Osteoblast (primary cell): ENCODE measurements around the gene PIK3C2B. TPM values are rescaled to one million over a fixed set of nuclear protein-coding genes. Genes with fewer than 3 reads are reported as not detected.

ENCODE experiments used
- DNase-seq: peaks from one replicate; pipeline ENCODE4 v3.0.0; 2011; ENCODE audit warnings: low spot score, mixed read lengths; ENCODE audit not compliant: insufficient read length; ENCODE audit errors: missing footprints
- H2AFZ ChIP-seq: 2 replicates; pipeline ENCODE4 v1.6.0; 2011; ENCODE audit warnings: mild to moderate bottlenecking, low read length
- H3K27ac ChIP-seq: 2 replicates; pipeline ENCODE4 v1.5.1; 2011; ENCODE audit warnings: mild to moderate bottlenecking, low read depth, low read length, moderate library complexity
- H3K27me3 ChIP-seq: 2 replicates; pipeline ENCODE4 v1.6.0; 2012; ENCODE audit warnings: mild to moderate bottlenecking, control low read depth, inconsistent platforms, low read length, moderate library complexity; ENCODE audit not compliant: insufficient read depth
- H3K36me3 ChIP-seq: 2 replicates; pipeline ENCODE4 v1.5.1; 2011; ENCODE audit warnings: mild to moderate bottlenecking, low read length, control low read depth, moderate library complexity; ENCODE audit not compliant: insufficient read depth
- H3K4me1 ChIP-seq: 2 replicates; pipeline ENCODE4 v1.5.1; 2011; ENCODE audit warnings: mild to moderate bottlenecking, low read length, control low read depth, moderate library complexity; ENCODE audit not compliant: insufficient read depth
- H3K4me2 ChIP-seq: 2 replicates; pipeline ENCODE4 v1.6.0; 2011; ENCODE audit warnings: mild to moderate bottlenecking, low read length; ENCODE audit not compliant: insufficient read depth
- H3K4me3 ChIP-seq: fragments of 200-600 bp; sonication (generic); 3 replicates; pipeline ENCODE4 v1.5.1; 2012; ENCODE audit warnings: mild to moderate bottlenecking, low read length, inconsistent platforms; ENCODE audit not compliant: insufficient read depth
- H3K79me2 ChIP-seq: 2 replicates; pipeline ENCODE4 v1.6.0; 2012; ENCODE audit warnings: mild to moderate bottlenecking, low read length, control low read depth, inconsistent platforms; ENCODE audit not compliant: insufficient read depth
- H3K9me3 ChIP-seq: 2 replicates; pipeline ENCODE4 v1.5.1; 2011; ENCODE audit warnings: low read depth, low read length, control low read depth
- H4K20me1 ChIP-seq: 2 replicates; pipeline ENCODE4 v1.6.0; 2012; ENCODE audit warnings: mild to moderate bottlenecking, low read length, control low read depth; ENCODE audit not compliant: insufficient read depth
- total RNA-seq: library from RNA; depleted of rRNA; stranded (reverse); fragments of >200 nt; gene quantifications from 2 replicates; pipeline ENCODE4 v1.2.3, GENCODE V29; 2012
- TF ChIP-seq, protein P1 (sequence below): IDR thresholded peaks from 2 replicates; pipeline ENCODE4 v1.5.1; 2011; ENCODE audit warnings: mild to moderate bottlenecking, low read depth, low read length, moderate library complexity; ENCODE audit errors: extremely low read depth

PIK3C2B gene
- total RNA-seq, 1 donor = 0.36 TPM

GRCh38 chr1:204459706-204460105 lies 34.9 kb downstream of the PIK3C2B start:
- Histone ChIP-seq H3K79me2 (no peaks in the 10 kb centered on the region), H3K36me3 (no peaks in the 10 kb centered on the region), H3K9me3 (no peaks in the 10 kb centered on the region), H3K27me3 (peaks cover 34% of the 10 kb centered on the region), H4K20me1 (no peaks in the 10 kb centered on the region), H3K4me2 (no peak overlapping the region), H3K4me1 (no peaks in the 10 kb centered on the region), H3K4me3 (no peak overlapping the region), H2AFZ (no peak overlapping the region), H3K27ac (no peak overlapping the region)
- TF ChIP-seq, protein P1, sequence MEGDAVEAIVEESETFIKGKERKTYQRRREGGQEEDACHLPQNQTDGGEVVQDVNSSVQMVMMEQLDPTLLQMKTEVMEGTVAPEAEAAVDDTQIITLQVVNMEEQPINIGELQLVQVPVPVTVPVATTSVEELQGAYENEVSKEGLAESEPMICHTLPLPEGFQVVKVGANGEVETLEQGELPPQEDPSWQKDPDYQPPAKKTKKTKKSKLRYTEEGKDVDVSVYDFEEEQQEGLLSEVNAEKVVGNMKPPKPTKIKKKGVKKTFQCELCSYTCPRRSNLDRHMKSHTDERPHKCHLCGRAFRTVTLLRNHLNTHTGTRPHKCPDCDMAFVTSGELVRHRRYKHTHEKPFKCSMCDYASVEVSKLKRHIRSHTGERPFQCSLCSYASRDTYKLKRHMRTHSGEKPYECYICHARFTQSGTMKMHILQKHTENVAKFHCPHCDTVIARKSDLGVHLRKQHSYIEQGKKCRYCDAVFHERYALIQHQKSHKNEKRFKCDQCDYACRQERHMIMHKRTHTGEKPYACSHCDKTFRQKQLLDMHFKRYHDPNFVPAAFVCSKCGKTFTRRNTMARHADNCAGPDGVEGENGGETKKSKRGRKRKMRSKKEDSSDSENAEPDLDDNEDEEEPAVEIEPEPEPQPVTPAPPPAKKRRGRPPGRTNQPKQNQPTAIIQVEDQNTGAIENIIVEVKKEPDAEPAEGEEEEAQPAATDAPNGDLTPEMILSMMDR = no peak
- no peak for DNase-seq

GRCh38 chr1:204457666-204458065 lies 36.9 kb downstream of the PIK3C2B start:
- H3K79me2 ChIP-seq = no peaks in the 10 kb centered on the region
- TF ChIP-seq, protein P1 = no peak
- H3K4me3 ChIP-seq = no peak overlapping the region
- H3K9me3 ChIP-seq = no peaks in the 10 kb centered on the region
- H3K4me2 ChIP-seq = no peak overlapping the region
- no peaks in the 10 kb centered on the region for H3K4me1 ChIP-seq
- H4K20me1 ChIP-seq = no peaks in the 10 kb centered on the region
- no peak for DNase-seq
- no peaks in the 10 kb centered on the region for H3K36me3 ChIP-seq
- no peak overlapping the region for H2AFZ ChIP-seq
- no peak overlapping the region for H3K27ac ChIP-seq
- peaks cover 30% of the 10 kb centered on the region for H3K27me3 ChIP-seq

GRCh38 chr1:204456826-204457442 lies 37.7 kb downstream of the PIK3C2B start:
- no peak for DNase-seq
- H3K4me3 ChIP-seq = no peak overlapping the region
- H3K27me3 ChIP-seq = peaks cover 32% of the 10 kb centered on the region
- no peak overlapping the region for H2AFZ ChIP-seq
- no peak overlapping the region for H3K4me2 ChIP-seq
- no peaks in the 10 kb centered on the region for H3K79me2 ChIP-seq
- peaks cover under 1% of the 10 kb centered on the region for H4K20me1 ChIP-seq
- no peaks in the 10 kb centered on the region for H3K4me1 ChIP-seq
- no peaks in the 10 kb centered on the region for H3K36me3 ChIP-seq
- no peak overlapping the region for H3K27ac ChIP-seq
- TF ChIP-seq, protein P1 = no peak
- no peaks in the 10 kb centered on the region for H3K9me3 ChIP-seq

GRCh38 chr1:204455831-204456145 lies 38.8 kb downstream of the PIK3C2B start:
- TF ChIP-seq, protein P1 = no peak
- Histone ChIP-seq H3K4me3 (no peak overlapping the region), H3K79me2 (no peaks in the 10 kb centered on the region)

More at GRCh38 chr1:204455831-204456145, 38.8 kb downstream of the PIK3C2B start:
- H3K36me3 ChIP-seq = no peaks in the 10 kb centered on the region
- H4K20me1 ChIP-seq = peaks cover 3% of the 10 kb centered on the region
- DNase-seq = no peak
- H2AFZ ChIP-seq = no peak overlapping the region
- no peaks in the 10 kb centered on the region for H3K4me1 ChIP-seq
- no peak overlapping the region for H3K27ac ChIP-seq
- H3K4me2 ChIP-seq = no peak overlapping the region
- no peaks in the 10 kb centered on the region for H3K9me3 ChIP-seq
- peaks cover 35% of the 10 kb centered on the region for H3K27me3 ChIP-seq
